Measurements from ENCODE around the gene CTSW.

CTSW gene

DNA sequence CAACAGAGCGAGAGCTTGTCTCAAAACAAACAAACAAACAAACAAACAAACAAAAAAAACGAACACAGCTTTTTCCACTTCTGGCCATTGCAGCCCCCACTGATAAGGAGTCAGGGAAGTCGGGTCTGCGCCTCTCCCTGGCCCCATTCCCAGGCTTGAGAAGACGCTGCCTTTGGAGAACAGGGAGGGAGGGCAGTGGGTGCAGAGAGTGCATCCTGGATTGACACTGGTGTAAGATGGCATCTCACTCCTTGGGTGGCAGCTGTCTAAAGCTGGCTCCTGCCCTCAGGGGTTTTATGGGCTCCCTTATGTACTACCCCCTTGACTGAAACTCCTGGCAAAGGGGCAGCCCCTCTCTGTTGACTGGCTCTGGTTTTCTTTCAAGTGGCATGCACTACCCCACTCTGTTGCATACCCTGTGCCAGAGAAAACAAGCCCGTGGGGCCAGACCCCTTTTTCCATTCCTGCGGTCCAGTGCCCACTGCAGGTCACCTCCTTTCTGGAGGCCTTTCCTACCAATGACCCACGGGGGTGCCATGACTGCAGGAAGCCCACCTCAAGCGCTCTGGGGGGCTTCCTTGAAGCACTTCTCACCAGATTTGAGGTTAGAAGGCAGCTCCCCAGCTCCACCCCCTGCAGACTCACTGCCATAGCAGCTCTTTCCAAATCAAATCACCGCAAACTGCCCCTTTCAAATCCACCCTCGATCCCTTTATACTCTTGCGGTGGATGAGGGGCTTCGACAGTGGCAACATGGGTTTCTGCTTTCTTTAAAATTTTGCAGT, 52.3 kb downstream of the CTSW start:
- DNase-seq = no peak

DNA sequence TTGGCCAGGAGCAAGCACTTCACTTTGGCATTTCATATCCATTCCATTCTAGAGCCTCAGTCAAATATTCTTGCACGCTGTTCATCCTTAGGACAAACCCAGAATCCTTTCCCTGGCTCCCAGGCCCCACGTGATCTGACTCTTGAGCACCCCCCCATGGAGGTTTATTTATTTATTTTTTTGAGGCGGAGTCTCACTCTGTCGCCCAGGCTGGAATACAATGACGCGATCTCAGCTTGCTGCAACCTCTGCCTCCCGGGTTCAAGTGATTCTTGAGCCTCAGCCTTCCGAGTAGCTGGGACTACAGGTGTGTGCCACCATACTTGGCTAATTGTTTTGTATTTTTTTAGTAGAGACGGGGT, 52.9 kb downstream of the CTSW start:
- no peak for DNase-seq

Data from central memory CD4-positive, alpha-beta T cell (primary cell).